CD4-positive, alpha-beta T cell treated with Interleukin-10 for 1 hour (primary cell): ENCODE data around the gene SEPTIN10.
"Not testable (repeated sequence)": the region's sequence is repeated elsewhere in the genome, so short reads cannot be mapped to it uniquely, and the experiment has no call there.

Source experiments
- DNase-seq: peaks from one replicate; pipeline ENCODE4 v3.0.0-alpha.2; 2020

Gene SEPTIN10

DNA sequence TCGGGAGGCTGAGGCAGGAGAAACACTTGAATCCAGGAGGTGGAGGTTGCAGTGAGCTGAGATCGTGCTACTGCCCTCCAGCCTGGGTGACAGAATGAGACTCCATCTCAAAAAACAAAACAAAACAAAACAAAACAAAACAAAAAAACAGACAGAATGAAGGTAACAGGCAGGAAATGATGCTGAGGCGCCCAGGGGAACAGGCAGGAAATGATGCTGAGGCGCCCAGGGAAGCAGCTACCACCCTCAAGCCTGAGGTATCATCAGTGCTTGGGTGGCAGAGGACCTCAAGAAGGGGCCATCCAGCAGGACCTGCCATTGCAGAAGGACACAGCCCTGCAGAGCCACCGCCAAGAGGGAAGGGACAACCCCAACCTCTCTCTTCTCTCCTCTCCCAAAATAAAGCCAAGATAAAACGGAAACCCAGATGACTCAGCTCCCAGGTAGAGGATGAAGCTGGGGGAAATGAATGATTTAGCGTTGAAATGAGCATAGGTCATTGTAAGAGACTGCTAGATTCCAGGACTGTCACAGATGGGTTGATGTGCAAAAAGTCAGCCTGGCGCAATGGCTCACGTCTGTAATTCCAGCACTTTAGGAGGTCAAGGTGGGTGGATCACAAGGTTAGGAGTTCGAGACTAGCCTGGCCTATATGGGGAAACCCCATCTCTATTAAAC, 19.7 kb upstream of the SEPTIN10 start:
- no peak for DNase-seq

DNA sequence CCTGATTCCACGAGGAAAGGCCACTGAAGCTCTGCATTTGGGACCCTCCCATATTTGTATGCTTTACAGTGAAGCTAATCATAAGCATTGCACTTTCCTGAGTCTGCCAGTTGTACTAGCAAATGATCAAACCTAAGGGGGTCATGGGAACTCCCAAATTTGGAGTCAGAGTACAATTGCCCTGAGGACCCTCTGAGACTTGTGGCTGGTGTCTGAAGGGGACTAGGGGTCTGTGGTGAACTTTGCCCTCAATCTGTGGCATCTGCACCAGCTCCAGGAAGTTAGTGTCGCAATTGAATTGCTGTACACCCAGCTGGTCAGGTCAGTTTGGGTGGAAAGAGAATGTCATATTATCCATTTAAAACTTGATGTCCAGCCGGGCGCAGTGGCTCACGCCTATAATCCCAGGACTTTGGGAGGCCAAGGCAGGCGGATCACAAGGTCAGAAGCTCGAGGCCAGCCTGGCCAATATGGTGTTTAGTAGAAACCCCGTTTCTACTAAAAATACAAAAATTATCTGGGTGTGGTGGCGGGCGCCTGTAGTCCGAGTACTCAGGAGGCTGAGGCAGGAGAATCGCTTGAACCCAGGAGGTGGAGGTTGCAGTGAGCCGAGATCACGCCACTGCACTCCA, 18.5 kb upstream of the SEPTIN10 start:
- no peak for DNase-seq

DNA sequence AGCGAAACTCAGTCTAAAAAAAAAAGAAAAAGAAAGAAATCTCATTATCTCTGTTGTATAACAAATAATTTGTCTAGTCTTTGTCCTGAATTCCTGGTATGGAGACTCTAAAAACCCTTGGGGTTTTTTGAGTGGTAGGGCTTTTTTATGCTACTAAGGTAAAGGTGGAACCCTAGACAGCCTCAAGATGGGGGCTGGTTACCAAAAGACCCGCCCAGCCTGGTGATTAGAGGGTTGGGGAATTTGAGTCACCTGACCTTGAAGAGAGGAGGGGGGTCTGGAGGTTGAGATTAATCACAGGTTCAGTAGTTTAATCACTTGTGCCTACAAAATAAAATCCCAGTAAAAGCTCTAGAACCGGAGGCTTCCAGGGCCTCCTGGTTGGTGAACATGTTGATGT, 18.0 kb upstream of the SEPTIN10 start:
- no peak for DNase-seq

DNA sequence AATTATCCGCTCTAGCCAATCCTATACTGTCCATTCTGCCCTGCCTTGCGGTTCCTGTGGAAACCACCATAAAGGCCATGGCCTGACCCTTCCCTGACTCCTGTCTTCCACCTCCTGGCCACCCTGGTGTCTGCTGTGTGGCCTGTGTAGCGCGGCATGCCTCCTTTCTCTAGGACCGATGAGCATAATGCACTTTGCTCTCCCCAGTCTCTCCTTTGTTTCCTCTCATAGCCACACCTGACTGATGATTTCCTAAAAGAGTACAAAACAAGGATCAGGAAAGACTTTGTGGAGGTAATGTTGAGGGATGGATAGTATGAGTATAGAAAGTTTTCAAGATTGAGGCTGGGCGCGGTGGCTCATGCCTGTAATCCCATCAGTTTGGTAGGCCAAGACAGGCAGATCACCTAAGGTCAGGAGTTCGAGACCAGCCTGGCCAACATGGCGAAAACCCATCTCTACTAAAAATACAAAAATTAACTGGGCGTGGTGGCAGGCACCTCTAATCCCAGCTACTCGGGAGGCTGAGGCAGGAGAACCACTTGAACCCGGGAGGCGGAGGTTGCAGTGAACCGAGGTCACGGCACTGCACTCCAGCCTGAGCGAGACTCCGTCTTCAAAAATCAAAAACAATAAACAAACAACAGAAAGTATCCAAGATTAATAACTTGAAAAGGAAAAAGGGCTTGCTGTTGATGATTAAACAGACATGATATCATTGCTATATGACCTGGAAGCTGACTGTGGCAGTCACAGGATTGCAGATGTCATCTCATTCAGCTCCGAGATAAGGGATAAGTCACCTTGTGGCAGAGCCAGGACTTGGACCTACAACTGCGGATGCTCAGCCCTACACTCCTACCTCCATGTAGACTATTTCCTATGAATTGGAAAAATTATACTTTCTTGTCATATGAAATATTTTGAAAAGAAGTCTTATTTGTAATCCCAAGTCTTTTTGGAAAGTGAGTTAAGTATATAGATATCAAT, 17.0 kb upstream of the SEPTIN10 start:
- DNase-seq: no peak

DNA sequence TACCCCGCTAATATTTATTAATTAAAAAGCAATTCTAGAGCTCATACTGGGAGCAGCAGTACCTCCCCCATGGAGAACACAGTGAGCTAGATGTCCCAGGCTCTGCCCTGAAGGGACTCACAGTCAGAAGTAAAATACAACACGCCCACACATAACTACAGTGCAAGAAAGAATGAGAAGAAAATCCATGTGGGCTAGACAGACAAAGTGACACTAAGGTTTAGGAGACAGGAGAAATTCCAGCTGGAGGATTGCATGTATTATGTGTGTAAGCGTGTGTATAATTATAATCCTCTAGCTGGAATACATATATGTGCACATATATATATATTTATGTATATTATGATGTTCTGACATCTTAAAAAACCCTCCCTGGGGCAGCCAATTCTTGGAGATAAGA, 16.1 kb upstream of the SEPTIN10 start:
- DNase-seq: no peak

DNA sequence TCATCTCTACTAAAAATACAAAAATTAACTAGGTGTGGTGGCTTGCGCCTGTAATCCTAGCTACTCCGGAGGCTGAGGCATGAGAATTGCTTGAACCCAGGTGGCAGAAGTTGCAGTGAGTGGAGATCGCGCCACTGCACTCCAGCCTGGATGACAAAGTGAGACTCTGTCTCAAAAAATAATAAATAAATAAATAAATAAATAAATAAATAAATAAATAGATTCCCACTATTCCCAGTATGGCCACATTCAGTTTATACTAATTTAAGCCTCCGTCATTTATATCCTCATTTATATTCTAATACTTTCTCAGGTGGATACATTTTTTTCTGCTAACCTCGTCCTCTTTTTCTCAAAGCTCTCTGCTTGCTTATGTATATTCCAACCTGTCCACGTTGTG, 14.6 kb upstream of the SEPTIN10 start:
- DNase-seq: not testable (repeated sequence)

DNA sequence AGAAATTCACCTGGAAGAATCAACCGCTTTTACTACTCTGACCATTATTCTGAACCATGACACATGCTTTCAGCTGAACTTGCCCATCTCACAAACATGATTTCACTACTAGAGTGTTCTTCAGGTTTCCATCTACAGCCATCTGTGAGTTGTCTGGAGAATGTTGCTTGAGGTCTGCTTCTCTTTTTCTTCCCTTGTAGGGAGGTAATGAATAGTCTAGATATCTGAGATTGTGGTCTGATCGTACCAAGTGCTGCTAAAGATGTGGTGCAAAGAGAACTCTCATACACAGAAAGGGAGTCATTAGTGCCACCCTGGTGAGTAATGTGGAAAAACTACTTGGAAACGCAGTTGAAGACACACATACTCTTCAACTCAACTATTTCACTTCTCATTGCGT, 10.6 kb upstream of the SEPTIN10 start:
- DNase-seq: no peak

DNA sequence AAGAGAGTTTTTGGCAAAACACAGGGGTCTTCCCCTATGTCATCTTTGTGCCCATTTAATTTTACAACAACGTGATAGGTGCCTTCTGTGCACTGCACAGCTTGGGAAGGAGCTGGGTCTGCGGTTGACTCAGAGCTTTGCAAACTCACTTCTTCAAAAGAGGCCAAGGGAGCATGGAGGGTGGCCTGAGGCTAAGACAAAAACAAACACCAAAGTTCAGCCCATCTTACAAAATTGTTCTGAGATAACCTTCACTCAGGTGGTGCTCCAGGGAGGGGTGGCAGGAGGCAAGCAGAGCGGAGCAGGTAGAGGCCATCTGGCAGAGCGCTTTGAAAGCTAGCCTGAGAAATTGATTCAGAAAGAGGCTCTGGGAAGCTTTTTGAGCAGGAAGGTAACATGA, 10.2 kb upstream of the SEPTIN10 start:
- DNase-seq: no peak

DNA sequence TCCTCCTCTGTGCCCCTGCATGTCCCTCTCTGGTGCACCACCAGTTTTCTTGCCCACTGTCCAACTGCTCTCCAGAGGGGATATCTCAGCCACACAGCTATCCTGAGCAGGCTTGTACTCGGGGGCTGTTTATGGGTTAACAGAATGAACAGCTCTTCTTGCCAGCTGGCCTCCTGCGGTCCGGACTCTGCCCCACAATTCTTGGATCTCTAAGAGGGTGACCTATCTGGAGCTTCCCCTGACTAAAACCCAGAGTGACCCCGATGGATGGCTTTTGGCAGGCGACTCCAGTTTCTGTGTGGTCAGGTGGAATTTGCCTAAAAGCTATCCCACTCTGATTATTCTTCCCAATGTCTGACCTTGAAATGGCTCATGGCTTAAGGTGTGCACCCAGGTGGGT, 9.5 kb upstream of the SEPTIN10 start:
- no peak for DNase-seq

DNA sequence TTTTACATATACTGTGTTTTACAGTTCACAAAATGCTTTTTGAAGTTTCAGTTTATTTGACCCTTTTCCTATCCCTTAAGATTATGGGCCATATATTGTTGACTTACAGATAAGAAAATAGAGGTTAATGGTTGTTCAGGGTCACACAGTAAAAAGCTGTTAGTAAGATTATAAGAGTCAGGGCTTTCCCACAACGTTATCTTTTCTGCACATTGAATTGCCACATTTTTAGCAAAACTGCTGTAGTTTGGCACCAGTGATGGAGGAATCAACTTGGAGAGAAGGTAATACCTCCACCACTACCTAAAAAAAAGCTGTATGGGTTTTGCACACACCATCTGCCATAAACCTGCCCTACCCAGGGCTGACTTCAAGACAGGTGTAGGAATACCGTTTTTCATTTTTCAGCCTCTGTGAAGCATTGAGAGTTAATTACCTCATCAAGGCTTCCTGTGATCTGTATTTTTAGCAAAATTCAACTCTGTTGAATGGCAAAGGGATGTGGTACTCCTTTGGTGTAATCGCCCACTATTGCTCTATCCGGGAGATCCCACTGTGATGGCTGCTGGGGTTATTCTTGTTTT, 5.4 kb upstream of the SEPTIN10 start:
- DNase-seq: no peak

DNA sequence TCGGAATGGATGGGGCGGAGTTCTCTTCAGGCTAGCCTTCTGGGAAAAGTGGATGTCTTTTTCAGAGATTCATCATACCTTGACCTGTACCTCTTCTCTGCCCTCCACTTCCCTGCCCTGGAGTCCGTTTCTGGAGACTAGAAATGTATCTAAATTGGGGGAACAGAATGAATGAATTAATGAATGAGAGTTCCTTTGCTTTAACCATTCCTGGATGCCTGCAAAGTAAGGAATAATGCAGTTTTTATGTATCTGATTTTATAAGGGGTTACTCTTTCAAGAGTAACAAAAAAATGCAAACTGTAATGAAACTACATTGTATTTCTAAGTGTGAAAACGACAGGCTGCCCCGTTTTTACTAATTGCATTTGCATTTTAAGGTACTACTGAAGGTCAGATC, 2.4 kb upstream of the SEPTIN10 start:
- DNase-seq: no peak

DNA sequence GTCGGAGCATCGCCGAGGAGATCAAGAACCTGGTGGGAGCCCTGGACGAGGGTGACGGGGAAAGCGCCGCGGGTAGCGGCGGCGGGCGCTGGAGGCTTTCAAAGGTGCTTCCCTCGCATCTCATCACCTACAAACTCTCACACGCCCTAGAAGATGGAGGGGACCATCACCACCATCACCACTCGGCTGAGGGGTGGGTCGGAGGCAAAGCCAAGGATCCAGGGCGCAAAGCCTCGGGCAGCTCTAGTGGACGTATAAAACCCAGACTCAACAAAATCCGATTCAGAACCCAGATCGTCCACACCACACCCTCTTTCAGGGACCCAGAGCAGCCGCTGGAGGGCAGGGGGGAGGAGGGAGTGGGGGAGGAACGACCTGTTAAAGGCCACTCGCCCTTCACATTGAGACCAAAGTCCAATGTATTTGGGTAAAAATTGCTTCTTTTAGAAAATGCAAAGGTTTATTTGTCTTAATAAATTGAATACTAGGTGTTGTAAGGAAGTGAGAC, 1.9 kb upstream of the SEPTIN10 start:
- DNase-seq: no peak

DNA sequence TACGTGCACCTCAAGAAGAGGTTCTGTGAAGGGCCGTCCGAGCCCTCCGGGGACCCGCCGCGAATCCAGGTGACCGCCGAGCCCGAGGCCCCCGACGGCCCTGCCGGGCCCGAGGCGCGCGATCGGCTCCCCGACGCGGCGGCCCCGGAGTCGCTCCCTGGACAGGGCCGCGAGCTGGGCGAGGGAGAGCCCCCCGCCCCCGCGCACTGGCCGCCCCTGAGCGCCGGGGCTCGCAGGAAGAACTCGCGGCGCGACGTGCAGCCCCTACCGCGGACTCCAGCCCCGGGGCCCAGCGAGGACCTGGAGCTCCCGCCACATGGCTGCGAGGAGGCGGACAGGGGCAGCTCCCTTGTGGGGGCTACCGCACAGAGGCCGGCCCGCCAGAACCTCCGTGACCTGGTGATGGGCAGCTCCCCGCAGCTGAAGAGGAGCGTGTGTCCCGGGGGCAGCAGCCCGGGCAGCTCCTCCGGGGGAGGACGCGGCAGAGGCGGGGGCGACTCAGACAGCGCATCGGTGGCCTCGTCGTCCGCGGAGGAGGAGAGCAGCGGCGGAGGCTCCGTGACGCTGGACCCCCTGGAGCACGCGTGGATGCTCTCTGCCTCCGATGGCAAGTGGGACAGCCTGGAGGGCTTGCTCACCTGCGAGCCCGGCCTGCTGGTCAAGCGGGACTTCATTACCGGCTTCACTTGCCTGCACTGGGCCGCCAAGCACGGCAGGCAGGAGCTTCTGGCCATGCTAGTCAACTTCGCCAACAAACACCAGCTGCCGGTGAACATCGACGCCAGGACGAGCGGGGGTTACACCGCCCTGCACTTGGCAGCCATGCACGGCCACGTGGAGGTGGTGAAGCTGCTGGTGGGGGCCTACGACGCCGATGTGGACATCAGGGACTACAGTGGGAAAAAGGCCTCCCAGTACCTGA, 1.2 kb upstream of the SEPTIN10 start:
- no peak for DNase-seq

DNA sequence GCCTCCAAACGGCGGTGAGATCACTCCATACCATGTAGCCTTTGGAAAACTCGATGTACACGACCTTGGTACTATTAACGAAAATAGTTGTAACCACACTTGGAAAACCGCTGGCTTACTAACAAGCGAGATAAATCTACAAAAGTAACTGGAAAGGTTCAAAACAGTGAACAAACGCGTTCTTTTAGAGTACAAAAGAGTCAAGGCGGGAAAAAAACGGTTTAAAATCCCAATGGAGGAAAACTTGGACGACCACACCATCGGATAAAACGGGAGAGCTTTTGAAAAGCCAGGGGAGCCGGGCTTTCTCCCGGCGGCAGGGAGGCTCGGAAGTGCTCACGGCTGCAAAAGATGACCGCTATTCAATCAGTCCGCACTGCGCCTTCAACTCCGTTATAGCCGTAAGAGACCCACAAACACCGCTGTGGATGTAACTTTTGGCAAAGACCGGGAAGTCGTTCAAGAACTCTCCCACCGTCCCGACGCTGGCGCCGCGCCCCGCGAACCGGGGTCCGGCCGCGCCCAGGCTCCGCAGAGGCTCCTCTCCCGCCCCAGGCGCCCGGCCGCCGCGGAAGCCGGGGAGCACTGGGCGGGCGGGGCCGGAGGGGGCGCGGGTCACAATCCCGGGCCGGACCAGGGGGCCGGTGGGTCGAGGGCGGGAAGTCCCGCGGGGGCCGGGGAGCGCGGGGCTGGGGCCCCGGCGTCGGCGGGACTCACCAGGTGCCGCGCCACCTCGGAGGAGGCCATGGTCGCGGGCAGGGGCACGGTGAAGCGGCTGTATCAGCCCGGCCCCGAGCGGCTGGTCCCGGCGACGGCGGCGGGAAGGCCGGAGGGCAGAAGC, 465 bp downstream of the SEPTIN10 start:
- DNase-seq: no peak

DNA sequence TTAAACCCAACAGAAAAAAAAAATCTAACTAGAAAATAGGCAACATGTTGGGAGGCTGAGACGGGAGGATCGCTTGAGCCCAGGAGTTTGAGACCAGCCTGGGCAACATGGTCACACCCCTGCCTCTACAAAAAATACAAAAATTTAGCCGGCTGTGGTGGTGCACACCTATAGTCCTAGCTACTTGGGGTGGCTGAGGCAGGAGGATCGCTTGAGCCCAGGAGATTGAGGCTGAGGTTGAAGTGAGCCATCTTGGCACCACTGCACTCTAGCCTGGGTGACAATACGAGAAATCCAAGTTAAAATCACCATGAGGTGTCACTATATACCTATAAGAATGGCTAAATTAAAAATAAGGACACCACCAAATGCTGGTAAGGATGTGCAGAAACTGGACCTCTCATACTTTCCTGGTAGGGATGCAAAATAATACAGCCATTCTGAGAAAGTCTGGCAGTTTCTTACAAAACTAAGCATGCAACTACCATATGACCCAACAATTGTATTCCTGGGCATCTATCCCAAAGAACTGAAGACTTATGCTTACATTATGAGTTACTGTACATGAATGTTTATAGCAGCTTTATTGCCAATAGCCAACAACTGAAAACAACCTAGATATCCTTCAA, 2.2 kb downstream of the SEPTIN10 start:
- DNase-seq: no peak

DNA sequence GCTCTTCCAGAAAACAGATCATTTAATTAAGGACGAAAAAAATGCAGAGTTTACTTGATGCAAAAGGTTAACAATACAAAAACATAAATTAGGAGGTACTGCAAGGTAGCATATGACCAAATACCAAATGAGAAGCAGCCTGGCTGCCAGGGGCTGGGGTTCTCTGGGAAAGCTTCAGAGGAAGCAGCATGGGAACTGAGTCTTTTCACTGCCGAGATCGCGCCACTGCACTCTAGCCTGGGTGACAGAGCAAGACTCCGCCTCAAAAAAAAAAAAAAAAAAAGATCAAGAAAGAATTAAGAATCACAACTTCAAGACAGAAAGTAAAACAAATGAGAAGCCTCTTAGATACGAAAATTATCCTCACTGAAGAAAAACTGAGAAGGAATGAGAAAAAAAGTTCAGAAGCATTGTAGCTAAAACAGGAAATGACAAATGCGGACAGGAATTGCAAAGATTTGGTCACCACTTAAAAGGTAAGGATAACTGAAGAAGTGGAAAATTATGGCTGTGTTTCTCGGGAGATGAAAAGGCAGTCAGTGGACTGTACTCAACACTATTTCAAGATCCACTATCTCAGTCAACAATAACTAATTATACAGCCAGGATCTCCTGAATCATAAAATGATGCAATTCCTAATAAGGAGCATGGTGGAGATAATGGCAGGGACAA, 4.3 kb downstream of the SEPTIN10 start:
- no peak for DNase-seq

DNA sequence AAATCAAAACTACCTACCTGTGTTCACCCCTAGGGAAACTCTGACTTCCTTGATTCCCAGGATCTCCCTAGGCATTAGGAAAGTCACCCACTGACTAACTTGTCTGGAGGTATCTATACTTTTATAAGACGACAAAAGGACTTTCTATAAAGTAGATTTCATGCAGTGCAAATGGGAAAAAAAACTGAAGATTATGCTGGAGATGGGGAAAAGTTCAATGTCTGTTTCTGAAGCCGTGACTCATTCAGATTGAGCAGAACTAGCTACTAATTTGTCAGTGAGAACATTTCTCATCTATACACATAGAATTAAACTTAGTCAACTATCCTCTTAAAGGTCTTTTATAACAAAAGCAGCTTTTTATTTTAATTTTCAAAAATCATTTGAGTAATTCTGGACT, 6.0 kb downstream of the SEPTIN10 start:
- no peak for DNase-seq

DNA sequence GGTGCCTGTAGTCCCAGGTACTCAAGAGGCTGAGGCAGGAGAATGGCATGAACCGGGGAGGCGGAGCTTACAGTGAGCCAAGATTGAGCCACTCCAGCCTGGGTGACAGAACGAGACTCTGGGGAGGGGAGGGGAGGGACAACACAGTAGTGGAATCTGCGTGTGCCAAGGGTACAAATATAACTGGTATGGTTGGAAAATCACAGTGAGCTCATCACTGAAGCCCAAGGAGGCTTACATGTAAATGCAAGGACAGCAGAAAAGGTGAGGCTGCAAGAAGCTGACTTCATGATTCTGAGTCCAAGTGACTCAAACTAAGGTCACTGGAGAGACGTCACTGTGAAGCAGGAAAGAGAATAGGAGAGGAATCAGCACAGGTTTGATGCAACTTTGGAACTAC, 9.2 kb downstream of the SEPTIN10 start:
- DNase-seq: no peak

DNA sequence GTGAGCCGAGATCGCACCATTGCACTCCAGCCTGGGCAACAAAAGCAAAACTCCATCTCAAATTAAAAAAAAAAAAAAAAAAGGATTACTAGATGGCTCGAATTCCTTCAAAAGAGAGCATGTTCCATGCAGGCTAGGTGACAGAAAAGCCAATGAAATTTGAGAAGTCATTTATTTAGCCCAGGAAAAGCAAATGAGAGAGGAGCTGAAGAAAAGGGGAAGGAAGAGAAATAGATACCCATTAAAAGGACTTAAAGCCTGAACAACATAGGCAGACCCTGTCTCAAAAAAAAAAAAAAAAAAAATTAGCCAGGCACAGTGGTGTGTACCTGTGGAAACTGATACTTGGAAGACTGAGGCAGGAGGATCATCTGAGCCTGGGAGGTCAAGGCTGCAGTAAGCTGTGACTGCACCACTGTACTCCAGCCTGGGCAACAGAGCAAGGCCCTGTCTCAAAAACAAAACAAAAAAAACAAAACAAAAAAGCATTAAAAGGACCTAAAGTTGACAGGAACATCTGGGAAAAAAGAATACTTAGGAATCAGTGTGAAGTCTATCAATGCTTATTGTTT, 11.1 kb downstream of the SEPTIN10 start:
- no peak for DNase-seq

DNA sequence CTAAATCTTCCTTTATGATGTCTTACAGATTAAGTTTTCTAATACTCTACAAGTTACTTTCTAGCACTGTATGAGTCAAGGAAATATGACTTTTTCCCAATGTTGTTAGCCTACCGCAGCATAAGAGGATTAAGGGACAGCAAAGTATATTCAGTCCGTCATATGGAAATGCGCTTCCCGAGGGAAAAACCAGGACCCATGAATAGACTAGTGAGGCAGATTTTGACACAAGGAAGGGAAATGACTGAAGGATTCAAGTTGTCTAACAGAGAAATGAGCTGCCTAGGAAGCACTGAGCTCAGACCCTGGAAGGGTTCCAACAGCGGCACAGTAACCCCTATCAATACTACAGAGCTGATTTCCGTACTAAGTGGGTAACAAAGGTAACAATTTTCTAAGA, 12.0 kb downstream of the SEPTIN10 start:
- no peak for DNase-seq
